Prostate gland (tissue), 2 donors: ENCODE measurements around the gene FBXO11. TPM values are rescaled to one million over a fixed set of nuclear protein-coding genes. Genes with fewer than 3 reads are reported as not detected.

Experiments used
- DNase-seq: peaks from one replicate; pipeline ENCODE4 v3.0.0-alpha.2; 2019; ENCODE audit warnings: low spot score
- H3K27ac ChIP-seq, 2 donors: fragments of 200-600 bp; sonication (generic); 2 replicates each; pipeline ENCODE4 v1.5.1; 2017 to 2019
- H3K27me3 ChIP-seq: fragments of 200-600 bp; sonication (generic); replicated peaks from 2 replicates; pipeline ENCODE4 v1.5.1; 2019; ENCODE audit not compliant: insufficient read depth
- H3K36me3 ChIP-seq, 2 donors: fragments of 200-600 bp; sonication (generic); 1 replicate in 1 of 2; 2 replicates in 1 of 2; pipeline versions ENCODE4 v1.5.1 to v1.8.1; 2017 to 2019
- H3K4me1 ChIP-seq: fragments of 200-600 bp; sonication (generic); replicated peaks from 2 replicates; pipeline ENCODE4 v1.5.1; 2019
- H3K4me3 ChIP-seq, 2 donors: fragments of 200-600 bp; sonication (generic); 2 replicates each; pipeline ENCODE4 v1.5.1; 2017 to 2019
- H3K9me3 ChIP-seq: fragments of 200-600 bp; sonication (generic); 2 replicates; pipeline ENCODE4 v1.5.1; 2017
- CTCF ChIP-seq, 4 experiments: fragments of 200-600 bp in 2 of 4; fragments of 450-650 bp in 2 of 4; sonication (generic) in 2 of 4; IDR thresholded peaks; 1 replicate in 3 of 4; 2 replicates in 1 of 4; pipeline ENCODE4 v1.5.1; 2016 to 2019; ENCODE audit warnings: antibody characterized with exemption in 4 of 4, mild to moderate bottlenecking in 2 of 4, moderate library complexity in 2 of 4
- POLR2A ChIP-seq: fragments of 450-650 bp; IDR thresholded peaks from one replicate; pipeline ENCODE4 v1.6.1; 2016; ENCODE audit warnings: antibody characterized with exemption, mild to moderate bottlenecking
- POLR2AphosphoS5 ChIP-seq: sonication (generic); formaldehyde crosslinking; IDR thresholded peaks from one replicate; pipeline ENCODE4 v1.6.1; 2017; ENCODE audit warnings: antibody characterized with exemption
- WGBS: methylation state at CpG from one replicate; pipeline ENCODE4 v1.1.5; 2018; 5-methylcytosine and 5-hydroxymethylcytosine counted together
- intact Hi-C: fragments of 100-400 bp; cut with DNase I; formaldehyde crosslinking; loops from one replicate; pipeline ENCODE4 v1.14.2; 2022
- total RNA-seq, 2 donors: library from RNA; depleted of rRNA; stranded (reverse); fragments of >200 nt; gene quantifications; one replicate each; pipeline ENCODE4 v1.1.0, GENCODE V29; 2016

FBXO11 gene
- total RNA-seq, 2 donors from 2014 or later, result 48.4 to 54.2 TPM

GRCh38 chr2:47798631-47799030 lies 107.7 kb downstream of the FBXO11 start:
- no peak for DNase-seq
- Histone ChIP-seq H3K27me3 (no peaks in the 10 kb centered on the region), H3K9me3 (no peaks in the 10 kb centered on the region), H3K27ac (no peak overlapping the region), H3K4me1 (no peaks in the 10 kb centered on the region), H3K36me3 (peaks cover 3 to 9% of the 10 kb centered on the region in 2 donors), H3K4me3 (no peak overlapping the region)
- TF ChIP-seq POLR2AphosphoS5 (no peak), CTCF (IDR thresholded peaks at IDR 0.05) (no peak), POLR2A (no peak)
- intact Hi-C loops, result no loop called here
- WGBS, result 82% methylated on average over 6 of the region's 6 CpGs

DNA sequence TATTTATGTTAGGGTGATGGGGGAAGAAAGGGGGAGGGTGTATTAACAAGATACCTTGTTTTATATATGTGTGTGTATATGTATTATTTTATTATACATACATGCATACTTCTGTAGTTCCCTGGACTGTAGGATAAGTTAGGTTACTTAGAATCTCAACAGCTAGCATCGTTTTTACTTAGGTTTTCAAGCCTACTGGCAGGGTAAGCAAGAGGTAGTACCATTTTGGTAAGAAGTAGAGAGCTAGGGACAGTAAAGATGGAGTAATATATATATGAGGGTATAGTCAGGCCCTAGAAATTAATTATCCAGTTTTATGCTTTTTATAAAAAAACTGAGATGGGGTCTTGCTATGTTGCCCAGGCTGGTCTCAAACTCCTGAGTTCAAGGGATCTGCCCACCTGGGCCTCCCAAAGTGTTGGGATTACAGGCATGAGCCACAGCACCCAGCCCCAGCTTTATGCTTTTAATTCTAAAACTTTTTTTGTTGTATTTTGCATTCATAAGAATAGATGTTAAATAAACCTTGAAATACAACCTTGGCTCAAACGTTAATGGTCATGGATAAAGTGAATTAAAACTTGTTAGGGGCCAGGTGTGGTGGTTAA lies 110.1 kb downstream of the FBXO11 start:
- H3K9me3 ChIP-seq, result no peaks in the 10 kb centered on the region
- no peak overlapping the region for H3K27ac ChIP-seq
- DNase-seq, result no peak
- intact Hi-C loops, result no loop called here
- no peak overlapping the region for H3K4me3 ChIP-seq
- no peaks in the 10 kb centered on the region for H3K27me3 ChIP-seq
- TF ChIP-seq POLR2A (no peak), POLR2AphosphoS5 (no peak), CTCF (IDR thresholded peaks at IDR 0.05) (no peak)
- WGBS, result 81% methylated on average over 2 of the region's 2 CpGs
- H3K4me1 ChIP-seq, result no peaks in the 10 kb centered on the region
- H3K36me3 ChIP-seq, result peaks cover 3 to 9% of the 10 kb centered on the region in 2 donors

- H3K4me3 ChIP-seq, result no peak overlapping the region
- H3K4me1 ChIP-seq, result no peaks in the 10 kb centered on the region
- intact Hi-C loops, result no loop called here
- no peaks in the 10 kb centered on the region for H3K27me3 ChIP-seq
- DNase-seq, result no peak
- H3K36me3 ChIP-seq, result no peaks in the 10 kb centered on the region
- H3K27ac ChIP-seq, result no peak overlapping the region
- no peaks in the 10 kb centered on the region for H3K9me3 ChIP-seq
- no peak for TF ChIP-seq CTCF (IDR thresholded peaks at IDR 0.05)
- TF ChIP-seq POLR2A, result no peak
- TF ChIP-seq POLR2AphosphoS5, result no peak
- WGBS, result 86% methylated on average over 7 of the region's 7 CpGs
Measured at GRCh38 chr2:47785986-47786385, 120.3 kb downstream of the FBXO11 start.

DNA sequence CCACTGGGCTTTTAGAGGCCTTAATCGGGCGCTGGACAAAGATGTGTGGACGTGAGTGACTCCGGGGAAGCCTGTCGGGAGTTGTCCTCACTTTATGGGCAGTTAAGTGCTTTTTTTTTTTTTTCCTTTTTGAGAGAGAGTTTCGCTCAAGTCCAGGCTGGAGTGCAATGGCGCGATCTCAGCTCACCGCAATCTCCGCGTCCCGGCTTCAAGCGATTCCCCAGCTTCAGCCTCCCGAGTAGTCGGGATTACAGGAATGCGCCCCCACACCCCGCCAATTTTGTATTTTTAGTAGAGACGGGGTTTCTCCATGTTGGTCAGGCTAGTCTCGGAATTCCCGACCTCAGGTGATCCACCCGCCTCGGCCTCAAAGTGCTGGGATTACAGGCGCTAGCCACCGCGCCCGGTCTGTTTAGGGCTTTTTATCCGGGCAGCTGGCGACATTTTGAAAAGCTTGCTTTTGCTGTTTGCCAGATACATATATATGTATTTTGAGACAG lies 121.9 kb downstream of the FBXO11 start:
- Histone ChIP-seq H3K27me3 (no peaks in the 10 kb centered on the region), H3K4me3 (peak overlapping the region; percentile 83 to 95), H3K4me1 (no peaks in the 10 kb centered on the region), H3K9me3 (no peaks in the 10 kb centered on the region), H3K27ac (peak overlapping the region; percentile 94), H3K36me3 (no peaks in the 10 kb centered on the region)
- 25% methylated on average over 28 of the region's 28 CpGs for WGBS
- intact Hi-C loops, result loop anchor here (5.0 kb wide), 1 partner anchor 638 kb away; no protein-coding TSS in a partner anchor
- DNase-seq, result no peak
- TF ChIP-seq POLR2A, result no peak
- no peak for TF ChIP-seq POLR2AphosphoS5
- no peak for TF ChIP-seq CTCF (IDR thresholded peaks at IDR 0.05)
